Type B pancreatic cell (in vitro differentiated cells): ENCODE results near the gene NOTO. TPM values are rescaled to one million over a fixed set of nuclear protein-coding genes. Genes with fewer than 3 reads are reported as not detected.

ENCODE experiments used
- DNase-seq: peaks from one replicate; pipeline ENCODE4 v3.0.0; 2021; ENCODE audit warnings: mixed read lengths; ENCODE audit not compliant: unreplicated experiment; ENCODE audit errors: extremely low spot score
- H3K27ac Mint-ChIP-seq: 2 replicates; pipeline ENCODE4 v1.8.0; 2021; ENCODE audit warnings: mild to moderate bottlenecking, mixed read lengths
- H3K27me3 Mint-ChIP-seq: 2 replicates; pipeline ENCODE4 v1.8.0; 2021; ENCODE audit warnings: mixed read lengths
- H3K36me3 Mint-ChIP-seq: 2 replicates; pipeline ENCODE4 v1.8.0; 2021; ENCODE audit warnings: mixed read lengths
- H3K4me1 Mint-ChIP-seq: one replicate; pipeline ENCODE4 v1.8.0; 2021; ENCODE audit warnings: mixed read lengths; ENCODE audit not compliant: unreplicated experiment
- H3K4me3 Mint-ChIP-seq: 2 replicates; pipeline ENCODE4 v1.8.0; 2021; ENCODE audit warnings: mild to moderate bottlenecking, mixed read lengths
- H3K9me3 Mint-ChIP-seq: 2 replicates; pipeline ENCODE4 v1.8.0; 2021; ENCODE audit warnings: mixed read lengths
- total RNA-seq: library from RNA; stranded (reverse); gene quantifications from 2 replicates; pipeline ENCODE4 v1.2.1, GENCODE V29; 2021; ENCODE audit warnings: low replicate concordance
- TF ChIP-seq, protein P1 (sequence below): fragments of 200-600 bp; sonication (generic); conservative IDR thresholded peaks from 2 replicates; pipeline ENCODE4 v1.5.0; 2021; ENCODE audit warnings: antibody characterized with exemption, mild to moderate bottlenecking

Gene NOTO
- total RNA-seq, 1 donor from 2014 or later, result not detected

GRCh38 chr2:73172963-73173362 is 29.4 kb upstream of the NOTO start:
- Mint-ChIP-seq H3K4me1 (peaks cover 4% of the 10 kb centered on the region), H3K27me3 (peaks cover 55% of the 10 kb centered on the region), H3K36me3 (no peaks in the 10 kb centered on the region), H3K27ac (no peak overlapping the region), H3K4me3 (no peak overlapping the region), H3K9me3 (no peaks in the 10 kb centered on the region)
- TF ChIP-seq, protein P1, sequence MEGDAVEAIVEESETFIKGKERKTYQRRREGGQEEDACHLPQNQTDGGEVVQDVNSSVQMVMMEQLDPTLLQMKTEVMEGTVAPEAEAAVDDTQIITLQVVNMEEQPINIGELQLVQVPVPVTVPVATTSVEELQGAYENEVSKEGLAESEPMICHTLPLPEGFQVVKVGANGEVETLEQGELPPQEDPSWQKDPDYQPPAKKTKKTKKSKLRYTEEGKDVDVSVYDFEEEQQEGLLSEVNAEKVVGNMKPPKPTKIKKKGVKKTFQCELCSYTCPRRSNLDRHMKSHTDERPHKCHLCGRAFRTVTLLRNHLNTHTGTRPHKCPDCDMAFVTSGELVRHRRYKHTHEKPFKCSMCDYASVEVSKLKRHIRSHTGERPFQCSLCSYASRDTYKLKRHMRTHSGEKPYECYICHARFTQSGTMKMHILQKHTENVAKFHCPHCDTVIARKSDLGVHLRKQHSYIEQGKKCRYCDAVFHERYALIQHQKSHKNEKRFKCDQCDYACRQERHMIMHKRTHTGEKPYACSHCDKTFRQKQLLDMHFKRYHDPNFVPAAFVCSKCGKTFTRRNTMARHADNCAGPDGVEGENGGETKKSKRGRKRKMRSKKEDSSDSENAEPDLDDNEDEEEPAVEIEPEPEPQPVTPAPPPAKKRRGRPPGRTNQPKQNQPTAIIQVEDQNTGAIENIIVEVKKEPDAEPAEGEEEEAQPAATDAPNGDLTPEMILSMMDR, result no peak
- DNase-seq, result no peak

- peak overlapping the region; percentile 6 for H3K4me3 Mint-ChIP-seq
- H3K36me3 Mint-ChIP-seq, result no peaks in the 10 kb centered on the region
- peaks cover 4% of the 10 kb centered on the region for H3K4me1 Mint-ChIP-seq
- no peak overlapping the region for H3K27ac Mint-ChIP-seq
- DNase-seq, result no peak
- H3K27me3 Mint-ChIP-seq, result peaks cover 63% of the 10 kb centered on the region
- no peaks in the 10 kb centered on the region for H3K9me3 Mint-ChIP-seq
- TF ChIP-seq, protein P1, result no peak
Observed at GRCh38 chr2:73173781-73174180, 28.6 kb upstream of the NOTO start.

GRCh38 chr2:73174244-73174643 is 28.1 kb upstream of the NOTO start:
- Mint-ChIP-seq H3K36me3 (no peaks in the 10 kb centered on the region), H3K4me3 (peak overlapping the region; percentile 64), H3K27me3 (peaks cover 64% of the 10 kb centered on the region), H3K9me3 (no peaks in the 10 kb centered on the region), H3K27ac (no peak overlapping the region), H3K4me1 (peaks cover 4% of the 10 kb centered on the region)
- TF ChIP-seq, protein P1, result no peak
- DNase-seq, result no peak

DNA sequence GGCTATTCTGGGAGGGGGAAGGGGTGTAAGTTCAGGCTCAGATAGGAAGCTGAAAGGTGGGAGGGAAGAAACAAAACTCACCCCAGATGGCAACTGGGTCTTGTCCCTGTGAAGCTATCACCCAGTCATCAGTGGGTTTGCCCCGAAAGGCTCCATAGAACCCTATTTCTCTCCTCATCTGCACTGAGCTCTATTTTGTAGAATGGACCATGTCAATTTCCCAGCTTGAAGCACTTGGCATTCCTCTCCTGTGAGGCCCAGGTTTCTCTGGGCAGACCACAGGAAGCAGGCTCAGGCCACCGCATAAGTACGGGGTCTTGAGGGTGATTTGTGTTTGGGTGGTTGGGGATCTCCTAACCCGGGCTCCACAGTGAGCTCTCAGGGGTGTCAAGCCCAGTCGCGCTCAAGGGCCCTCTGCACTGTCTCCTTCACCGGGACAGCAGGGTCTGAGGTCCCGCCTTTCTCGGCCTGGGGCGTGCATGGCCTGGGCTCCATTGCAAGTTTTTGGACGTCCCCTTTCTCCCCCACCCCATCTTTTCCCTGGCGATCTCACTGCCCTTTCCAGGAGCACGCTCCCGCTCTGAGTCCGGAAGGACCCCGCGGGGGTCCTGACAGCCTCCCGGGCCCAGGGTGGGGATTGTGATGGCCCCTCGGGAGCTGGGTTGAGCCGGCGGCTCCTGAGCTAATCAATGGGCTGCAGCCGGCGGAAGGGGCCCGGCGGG is 27.3 kb upstream of the NOTO start:
- Mint-ChIP-seq H3K4me1 (peaks cover 4% of the 10 kb centered on the region), H3K9me3 (no peaks in the 10 kb centered on the region), H3K27ac (no peak overlapping the region), H3K36me3 (no peaks in the 10 kb centered on the region), H3K4me3 (peak overlapping the region; percentile 65), H3K27me3 (peaks cover 72% of the 10 kb centered on the region)
- TF ChIP-seq, protein P1, result no peak
- no peak for DNase-seq

GRCh38 chr2:73175663-73176204 is 26.6 kb upstream of the NOTO start:
- peak; percentile 79 for DNase-seq
- no peak overlapping the region for H3K27ac Mint-ChIP-seq
- H3K9me3 Mint-ChIP-seq, result no peaks in the 10 kb centered on the region
- peak overlapping the region; percentile 65 for H3K4me3 Mint-ChIP-seq
- peaks cover 4% of the 10 kb centered on the region for H3K4me1 Mint-ChIP-seq
- H3K27me3 Mint-ChIP-seq, result peaks cover 79% of the 10 kb centered on the region
- TF ChIP-seq, protein P1, result peak; percentile 20
- H3K36me3 Mint-ChIP-seq, result no peaks in the 10 kb centered on the region
